NB4 (cell line): ENCODE measurements around the gene TCF4.

ENCODE experiments used
- CTCF ChIP-seq: IDR thresholded peaks from one replicate; pipeline ENCODE4 v1.5.1; 2012; ENCODE audit warnings: low read depth, low read length
- POLR2A ChIP-seq: IDR thresholded peaks from 2 replicates; pipeline ENCODE4 v1.6.1; 2011; ENCODE audit warnings: mild to moderate bottlenecking; ENCODE audit not compliant: insufficient read length; ENCODE audit errors: extremely low read depth

- TF ChIP-seq POLR2A (no peak), CTCF (no peak)
Measured at GRCh38 chr18:55422456-55423180, 165.4 kb downstream of the TCF4 start.
